Glomerular visceral epithelial cell (primary cell): ENCODE data around the gene TXNRD1.
"Not testable (repeated sequence)": the region's sequence is repeated elsewhere in the genome, so short reads cannot be mapped to it uniquely, and the experiment has no call there.

Experiments
- DNase-seq: peaks from one replicate; pipeline ENCODE4 v3.0.0-alpha.2; 2016; ENCODE audit errors: extremely low spot score

TXNRD1 gene

GRCh38 chr12:104304261-104305009 lies 88.9 kb downstream of the TXNRD1 start:
- DNase-seq: no peak

GRCh38 chr12:104305349-104305748 lies 89.8 kb downstream of the TXNRD1 start:
- DNase-seq: no peak

GRCh38 chr12:104306376-104306775 lies 90.8 kb downstream of the TXNRD1 start:
- DNase-seq: no peak

GRCh38 chr12:104306943-104307654 lies 91.5 kb downstream of the TXNRD1 start:
- no peak for DNase-seq

GRCh38 chr12:104307655-104308000 lies 92.0 kb downstream of the TXNRD1 start:
- DNase-seq: no peak

GRCh38 chr12:104309446-104309993 lies 93.9 kb downstream of the TXNRD1 start:
- no peak for DNase-seq

GRCh38 chr12:104310751-104311633 lies 95.4 kb downstream of the TXNRD1 start:
- DNase-seq: no peak

GRCh38 chr12:104312202-104312601 lies 96.6 kb downstream of the TXNRD1 start:
- no peak for DNase-seq

- no peak for DNase-seq
Observed at GRCh38 chr12:104312654-104313053, 97.1 kb downstream of the TXNRD1 start.

- DNase-seq: no peak
Observed at GRCh38 chr12:104313568-104314241, 98.1 kb downstream of the TXNRD1 start.

- DNase-seq: no peak
Observed at GRCh38 chr12:104314242-104314614, 98.6 kb downstream of the TXNRD1 start.

- DNase-seq: no peak
Observed at GRCh38 chr12:104315326-104316224, 100.0 kb downstream of the TXNRD1 start.

GRCh38 chr12:104316936-104317335 lies 101.4 kb downstream of the TXNRD1 start:
- no peak for DNase-seq

GRCh38 chr12:104317538-104318210 lies 102.1 kb downstream of the TXNRD1 start:
- DNase-seq: no peak

GRCh38 chr12:104319028-104319427 lies 103.4 kb downstream of the TXNRD1 start:
- no peak for DNase-seq

GRCh38 chr12:104319918-104320626 lies 104.5 kb downstream of the TXNRD1 start:
- DNase-seq: no peak

GRCh38 chr12:104320627-104321024 lies 105.0 kb downstream of the TXNRD1 start:
- no peak for DNase-seq

GRCh38 chr12:104321949-104322348 lies 106.4 kb downstream of the TXNRD1 start:
- DNase-seq: no peak

- not testable (repeated sequence) for DNase-seq
Observed at GRCh38 chr12:104322533-104322932, 107.0 kb downstream of the TXNRD1 start.
